SK-N-SH (cell line): ENCODE results near the gene TPTE. TPM values are rescaled to one million over a fixed set of nuclear protein-coding genes. Genes with fewer than 3 reads are reported as not detected.
A peak's percentile ranks its signal among the peaks of the same experiment; 100 is the strongest.
"Not testable (repeated sequence)": the region's sequence is repeated elsewhere in the genome, so short reads cannot be mapped to it uniquely, and the experiment has no call there.

Experiments used
- CTCF ChIA-PET: fragments of 300-600, 350-600 bp; formaldehyde crosslinking; extraction: SDS; loops from one replicate; lab custom pipeline; 2021; lab: Yijun Ruan, JAX
- POLR2A ChIA-PET: fragments of 350-600 bp; sonication (Branson Sonifier 250); formaldehyde crosslinking; extraction: SDS; loops from one replicate; lab custom pipeline; 2020; ENCODE audit warnings: antibody characterized with exemption, inconsistent platforms; lab: Yijun Ruan, JAX
- DNase-seq: peaks from one replicate; pipeline ENCODE4 v3.0.0; 2012
- H2AFZ ChIP-seq: fragments of 200-600 bp; sonication (generic); 2 replicates; pipeline ENCODE4 v1.8.1; 2016; ENCODE audit warnings: antibody characterized with exemption, mild to moderate bottlenecking, low read depth
- H3F3A ChIP-seq: fragments of 200-600 bp; sonication (generic); replicated peaks from 2 replicates; pipeline ENCODE3; 2016; ENCODE audit warnings: antibody characterized with exemption, mild to moderate bottlenecking; ENCODE audit not compliant: insufficient read depth
- H3K27ac ChIP-seq, 2 experiments: fragments of 200-500 bp in 1 of 2; fragments of 200-600 bp in 1 of 2; sonication (Bioruptor generic) in 1 of 2; sonication (generic), shearing (Covaris generic) in 1 of 2; 2 replicates each; pipeline versions ENCODE4 v1.5.1 to v1.6.1; 2014 to 2016; ENCODE audit warnings: low read depth in 2 of 2, inconsistent platforms in 1 of 2, low read length in 1 of 2, mild to moderate bottlenecking in 1 of 2, mixed read lengths in 1 of 2
- H3K27me3 ChIP-seq: fragments of 200-600 bp; sonication (generic), shearing (Covaris generic); 2 replicates; pipeline ENCODE4 v1.6.1; 2016; ENCODE audit warnings: mixed run types; ENCODE audit not compliant: insufficient read depth
- H3K36me3 ChIP-seq, 2 experiments: fragments of 200-500 bp in 1 of 2; fragments of 200-600 bp in 1 of 2; sonication (Bioruptor generic) in 1 of 2; sonication (generic) in 1 of 2; replicated peaks in 1 of 2; 2 replicates each; pipeline versions ENCODE3 to v1.5.1; 2014 to 2016; ENCODE audit warnings: low read length in 1 of 2, mild to moderate bottlenecking in 1 of 2; ENCODE audit not compliant: insufficient read depth in 2 of 2, control insufficient read depth in 1 of 2
- H3K4me1 ChIP-seq, 2 experiments: fragments of 200-500 bp in 1 of 2; fragments of 200-600 bp in 1 of 2; sonication (Bioruptor generic) in 1 of 2; sonication (generic), shearing (Covaris generic) in 1 of 2; 2 replicates each; pipeline versions ENCODE4 v1.5.1 to v1.6.1; 2014 to 2016; ENCODE audit warnings: low read depth in 1 of 2, low read length in 1 of 2, mixed run types in 1 of 2; ENCODE audit not compliant: insufficient read depth in 2 of 2, control insufficient read depth in 1 of 2
- H3K4me2 ChIP-seq: fragments of 200-600 bp; sonication (generic), shearing (Covaris generic); 2 replicates; pipeline ENCODE4 v1.6.1; 2017; ENCODE audit warnings: mixed run types
- H3K4me3 ChIP-seq, 2 experiments: fragments of 200-500 bp in 1 of 2; fragments of 200-600 bp in 1 of 2; sonication (Bioruptor generic) in 1 of 2; sonication (generic), shearing (Covaris generic) in 1 of 2; 2 replicates each; pipeline versions ENCODE4 v1.5.1 to v1.8.1; 2014 to 2016; ENCODE audit warnings: low read depth in 2 of 2, inconsistent platforms in 1 of 2, low read length in 1 of 2, mild to moderate bottlenecking in 1 of 2, mixed read lengths in 1 of 2, moderate library complexity in 1 of 2
- H3K79me2 ChIP-seq: fragments of 200-600 bp; sonication (generic); 2 replicates; pipeline ENCODE4 v1.8.1; 2017; ENCODE audit warnings: mild to moderate bottlenecking; ENCODE audit not compliant: insufficient read depth
- H3K9ac ChIP-seq: fragments of 200-600 bp; sonication (generic); 2 replicates; pipeline ENCODE4 v1.6.1; 2017; ENCODE audit warnings: mixed run types
- H3K9me2 ChIP-seq: fragments of 200-600 bp; sonication (generic); 2 replicates; pipeline ENCODE4 v1.6.1; 2017; ENCODE audit warnings: mixed run types
- H3K9me3 ChIP-seq: fragments of 200-600 bp; sonication (generic); 2 replicates; pipeline ENCODE4 v1.6.1; 2017; ENCODE audit warnings: mixed run types, mild to moderate bottlenecking, moderate library complexity
- H4K20me1 ChIP-seq: fragments of 200-600 bp; sonication (generic); 2 replicates; pipeline ENCODE4 v1.6.1; 2017; ENCODE audit warnings: mild to moderate bottlenecking, mixed run types; ENCODE audit not compliant: insufficient read depth
- ELF1 ChIP-seq: IDR thresholded peaks from 2 replicates; pipeline ENCODE4 v1.4.0; 2012
- EP300 ChIP-seq, 2 experiments: IDR thresholded peaks; 2 replicates each; pipeline versions ENCODE4 v1.4.0 to v1.6.1; 2012; ENCODE audit warnings: borderline replicate concordance in 1 of 2, low read depth in 1 of 2, low read length in 1 of 2
- GABPA ChIP-seq: IDR thresholded peaks from 2 replicates; pipeline ENCODE4 v1.4.0; 2012; ENCODE audit warnings: low read depth, mild to moderate bottlenecking
- MXI1 ChIP-seq: IDR thresholded peaks from 2 replicates; pipeline ENCODE4 v1.6.1; 2012; ENCODE audit warnings: mild to moderate bottlenecking, low read depth, low read length, improper control_type of control experiment
- YY1 ChIP-seq: IDR thresholded peaks from 2 replicates; pipeline ENCODE4 v1.4.0; 2012; ENCODE audit warnings: low read depth, mild to moderate bottlenecking
- WGBS: methylation state at CpG from one replicate; pipeline ENCODE4 v1.1.6; 2017; ENCODE audit warnings: low lambda C conversion rate; 5-methylcytosine and 5-hydroxymethylcytosine counted together
- polyA plus RNA-seq, 3 experiments: library from polyadenylated mRNA; depleted of rRNA; stranded (reverse); fragments of >200 nt; gene quantifications; 2 replicates each; pipeline ENCODE4 v1.2.3, GENCODE V29; 2012
- TF ChIP-seq, protein P1 (sequence below): fragments of 150-350 bp; IDR thresholded peaks from 2 replicates; pipeline ENCODE4 v1.6.1; 2016; ENCODE audit warnings: mild to moderate bottlenecking, low read depth, low read length
- TF ChIP-seq, protein P2 (sequence below): IDR thresholded peaks from 2 replicates; pipeline ENCODE4 v1.4.0; 2012; ENCODE audit warnings: low read depth
- TF ChIP-seq, protein P3 (sequence below): IDR thresholded peaks from 2 replicates; pipeline ENCODE4 v1.4.0; 2012; ENCODE audit warnings: low read depth, borderline replicate concordance
- TF ChIP-seq, protein P4 (sequence below): IDR thresholded peaks from 2 replicates; pipeline ENCODE4 v1.4.0; 2012; ENCODE audit warnings: low read depth, borderline replicate concordance
- TF ChIP-seq, protein P5 (sequence below): fragments of 200-600 bp; sonication (generic); IDR thresholded peaks from 2 replicates; pipeline ENCODE4 v1.6.1; 2017; ENCODE audit warnings: antibody characterized with exemption, mild to moderate bottlenecking, moderate library complexity

Gene TPTE
- polyA plus RNA-seq, 1 of the 3 experiments (the other 2 are of a cell fraction): not detected

DNA sequence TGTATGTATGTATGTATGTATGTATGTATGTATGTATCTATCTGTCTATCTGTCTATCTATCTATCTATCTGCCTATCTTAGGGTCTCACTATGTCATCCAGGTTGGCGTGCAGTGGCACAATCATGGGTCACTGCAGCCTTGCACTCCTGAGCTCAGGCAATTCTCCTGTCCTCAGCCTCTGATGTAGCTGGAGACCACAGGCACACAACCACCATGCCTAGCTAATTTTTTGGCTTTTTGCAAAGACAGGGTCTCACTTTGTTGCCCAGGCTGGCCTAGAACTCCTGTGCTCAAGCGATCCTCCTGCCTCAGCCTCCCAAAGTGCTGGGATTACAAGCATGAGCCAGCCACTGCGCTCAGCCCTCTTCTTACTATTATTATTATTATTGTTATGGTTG lies 4.5 kb upstream of the TPTE start:
- H3K9me2 ChIP-seq, DNase-seq, H3K9ac ChIP-seq, H2AFZ ChIP-seq, H3K36me3 ChIP-seq, H3K4me1 ChIP-seq, H4K20me1 ChIP-seq, H3K79me2 ChIP-seq, H3K4me3 ChIP-seq, POLR2A ChIA-PET, H3K27me3 ChIP-seq, H3K4me2 ChIP-seq, H3F3A ChIP-seq, H3K27ac ChIP-seq, CTCF ChIA-PET, H3K9me3 ChIP-seq: not testable (repeated sequence)
- 18% methylated on average over 3 of the region's 3 CpGs for WGBS

DNA sequence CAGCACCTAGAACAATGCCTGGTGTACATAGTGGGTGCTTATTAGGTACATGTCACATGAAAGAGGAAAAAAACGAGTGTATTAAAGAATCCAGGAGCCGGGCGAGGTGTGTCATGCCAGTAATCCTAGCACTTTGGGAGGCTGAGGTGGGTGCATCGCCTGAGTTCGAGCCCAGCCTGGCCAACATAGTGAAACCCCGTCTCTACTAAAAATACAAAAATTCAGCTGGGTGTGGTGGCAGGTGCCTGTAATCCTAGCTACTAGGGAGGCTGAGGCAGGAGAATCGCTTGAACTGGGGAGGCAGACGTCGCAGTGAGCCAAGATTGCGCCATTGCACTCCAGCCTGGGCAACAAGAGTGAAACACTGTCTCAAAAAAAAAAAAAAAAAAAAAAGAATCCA lies 3.5 kb upstream of the TPTE start:
- POLR2A ChIA-PET, H3K9me2 ChIP-seq, H3K36me3 ChIP-seq, H3K4me2 ChIP-seq, H3K27ac ChIP-seq, H3K9me3 ChIP-seq, H3K4me3 ChIP-seq, DNase-seq, H4K20me1 ChIP-seq, H3K4me1 ChIP-seq, H2AFZ ChIP-seq, H3F3A ChIP-seq, H3K79me2 ChIP-seq, H3K27me3 ChIP-seq, H3K9ac ChIP-seq, CTCF ChIA-PET: not testable (repeated sequence)
- 15% methylated on average over 10 of the region's 10 CpGs for WGBS

DNA sequence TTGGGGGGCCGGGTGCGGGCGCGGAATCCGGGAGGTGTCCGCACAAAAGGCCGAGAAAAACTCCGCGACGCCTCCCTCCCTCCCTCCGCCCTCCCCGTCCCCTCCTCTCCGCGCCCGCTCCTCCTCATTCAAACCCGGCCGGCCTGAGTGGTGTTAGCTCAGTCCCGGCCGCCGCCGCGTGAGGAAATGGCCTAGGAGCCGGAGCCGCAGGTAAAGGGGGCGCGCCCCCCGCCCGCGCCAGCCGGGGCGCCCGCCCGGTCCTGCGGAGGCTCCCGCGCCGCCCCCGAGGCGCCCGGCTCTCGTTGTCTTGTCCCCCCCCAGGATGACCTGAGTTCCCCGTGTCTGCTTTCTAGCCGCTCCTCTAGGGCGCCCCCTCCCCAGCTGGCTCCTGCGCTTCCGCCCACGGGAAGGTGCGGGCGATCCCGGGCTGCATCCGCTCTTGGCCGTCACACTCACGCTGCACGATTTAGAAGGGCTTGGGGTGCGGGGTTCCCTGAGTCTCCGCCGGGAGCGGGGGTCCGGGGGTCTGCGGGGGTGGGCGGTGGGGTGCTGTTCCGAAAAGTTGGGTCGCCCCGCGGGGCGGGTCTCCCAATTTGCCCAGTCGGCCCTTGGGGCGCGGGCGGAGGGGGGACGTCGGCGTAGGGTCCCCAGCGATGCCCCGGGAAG lies 585 bp downstream of the TPTE start:
- H3K4me2 ChIP-seq, POLR2A ChIA-PET, H3F3A ChIP-seq, H4K20me1 ChIP-seq, H3K4me1 ChIP-seq, H3K79me2 ChIP-seq, H3K36me3 ChIP-seq, H3K9me2 ChIP-seq, H3K27me3 ChIP-seq, H3K27ac ChIP-seq, H2AFZ ChIP-seq, H3K9me3 ChIP-seq, H3K9ac ChIP-seq, H3K4me3 ChIP-seq, CTCF ChIA-PET: not testable (repeated sequence)
- WGBS: 62% methylated on average over 70 of the region's 75 CpGs
- peak; percentile 1 for DNase-seq

DNA sequence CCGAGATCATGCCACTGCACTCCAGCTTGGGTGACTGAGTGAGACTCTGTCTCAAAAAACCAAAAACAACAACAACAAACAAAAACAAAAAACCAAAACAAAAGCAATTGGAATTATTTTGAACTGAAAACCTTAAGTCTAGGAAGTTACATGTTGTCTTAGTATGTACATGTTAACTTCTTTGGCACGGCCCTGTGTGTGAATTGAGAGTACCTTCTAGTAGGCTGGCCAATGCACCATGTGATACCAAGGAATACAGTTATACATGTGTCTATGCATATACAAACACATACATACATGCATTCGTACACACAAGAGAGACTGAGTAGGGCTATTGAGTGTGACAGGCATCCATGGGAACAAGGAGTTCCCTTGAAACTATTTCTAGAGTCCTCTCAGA lies 18.6 kb downstream of the TPTE start:
- no peaks in the 10 kb centered on the region for H3K4me1 ChIP-seq
- H3K9me2 ChIP-seq: no peaks in the 10 kb centered on the region
- POLR2A ChIA-PET: no interaction called here
- no peak for TF ChIP-seq ELF1
- TF ChIP-seq, protein P1, sequence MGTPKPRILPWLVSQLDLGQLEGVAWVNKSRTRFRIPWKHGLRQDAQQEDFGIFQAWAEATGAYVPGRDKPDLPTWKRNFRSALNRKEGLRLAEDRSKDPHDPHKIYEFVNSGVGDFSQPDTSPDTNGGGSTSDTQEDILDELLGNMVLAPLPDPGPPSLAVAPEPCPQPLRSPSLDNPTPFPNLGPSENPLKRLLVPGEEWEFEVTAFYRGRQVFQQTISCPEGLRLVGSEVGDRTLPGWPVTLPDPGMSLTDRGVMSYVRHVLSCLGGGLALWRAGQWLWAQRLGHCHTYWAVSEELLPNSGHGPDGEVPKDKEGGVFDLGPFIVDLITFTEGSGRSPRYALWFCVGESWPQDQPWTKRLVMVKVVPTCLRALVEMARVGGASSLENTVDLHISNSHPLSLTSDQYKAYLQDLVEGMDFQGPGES: no peak
- TF ChIP-seq GABPA: no peak
- TF ChIP-seq EP300 (IDR thresholded peaks at IDR 0.05; ENCODE audit: borderline replicate concordance in 1 of 2, low read depth in 1 of 2, low read length in 1 of 2): no peak
- TF ChIP-seq, protein P2, sequence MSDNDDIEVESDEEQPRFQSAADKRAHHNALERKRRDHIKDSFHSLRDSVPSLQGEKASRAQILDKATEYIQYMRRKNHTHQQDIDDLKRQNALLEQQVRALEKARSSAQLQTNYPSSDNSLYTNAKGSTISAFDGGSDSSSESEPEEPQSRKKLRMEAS: no peak
- TF ChIP-seq, protein P3, sequence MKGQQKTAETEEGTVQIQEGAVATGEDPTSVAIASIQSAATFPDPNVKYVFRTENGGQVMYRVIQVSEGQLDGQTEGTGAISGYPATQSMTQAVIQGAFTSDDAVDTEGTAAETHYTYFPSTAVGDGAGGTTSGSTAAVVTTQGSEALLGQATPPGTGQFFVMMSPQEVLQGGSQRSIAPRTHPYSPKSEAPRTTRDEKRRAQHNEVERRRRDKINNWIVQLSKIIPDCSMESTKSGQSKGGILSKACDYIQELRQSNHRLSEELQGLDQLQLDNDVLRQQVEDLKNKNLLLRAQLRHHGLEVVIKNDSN: no peak
- TF ChIP-seq MXI1: no peak
- TF ChIP-seq, protein P4, sequence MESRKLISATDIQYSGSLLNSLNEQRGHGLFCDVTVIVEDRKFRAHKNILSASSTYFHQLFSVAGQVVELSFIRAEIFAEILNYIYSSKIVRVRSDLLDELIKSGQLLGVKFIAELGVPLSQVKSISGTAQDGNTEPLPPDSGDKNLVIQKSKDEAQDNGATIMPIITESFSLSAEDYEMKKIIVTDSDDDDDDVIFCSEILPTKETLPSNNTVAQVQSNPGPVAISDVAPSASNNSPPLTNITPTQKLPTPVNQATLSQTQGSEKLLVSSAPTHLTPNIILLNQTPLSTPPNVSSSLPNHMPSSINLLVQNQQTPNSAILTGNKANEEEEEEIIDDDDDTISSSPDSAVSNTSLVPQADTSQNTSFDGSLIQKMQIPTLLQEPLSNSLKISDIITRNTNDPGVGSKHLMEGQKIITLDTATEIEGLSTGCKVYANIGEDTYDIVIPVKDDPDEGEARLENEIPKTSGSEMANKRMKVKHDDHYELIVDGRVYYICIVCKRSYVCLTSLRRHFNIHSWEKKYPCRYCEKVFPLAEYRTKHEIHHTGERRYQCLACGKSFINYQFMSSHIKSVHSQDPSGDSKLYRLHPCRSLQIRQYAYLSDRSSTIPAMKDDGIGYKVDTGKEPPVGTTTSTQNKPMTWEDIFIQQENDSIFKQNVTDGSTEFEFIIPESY: no peak
- TF ChIP-seq, protein P5, sequence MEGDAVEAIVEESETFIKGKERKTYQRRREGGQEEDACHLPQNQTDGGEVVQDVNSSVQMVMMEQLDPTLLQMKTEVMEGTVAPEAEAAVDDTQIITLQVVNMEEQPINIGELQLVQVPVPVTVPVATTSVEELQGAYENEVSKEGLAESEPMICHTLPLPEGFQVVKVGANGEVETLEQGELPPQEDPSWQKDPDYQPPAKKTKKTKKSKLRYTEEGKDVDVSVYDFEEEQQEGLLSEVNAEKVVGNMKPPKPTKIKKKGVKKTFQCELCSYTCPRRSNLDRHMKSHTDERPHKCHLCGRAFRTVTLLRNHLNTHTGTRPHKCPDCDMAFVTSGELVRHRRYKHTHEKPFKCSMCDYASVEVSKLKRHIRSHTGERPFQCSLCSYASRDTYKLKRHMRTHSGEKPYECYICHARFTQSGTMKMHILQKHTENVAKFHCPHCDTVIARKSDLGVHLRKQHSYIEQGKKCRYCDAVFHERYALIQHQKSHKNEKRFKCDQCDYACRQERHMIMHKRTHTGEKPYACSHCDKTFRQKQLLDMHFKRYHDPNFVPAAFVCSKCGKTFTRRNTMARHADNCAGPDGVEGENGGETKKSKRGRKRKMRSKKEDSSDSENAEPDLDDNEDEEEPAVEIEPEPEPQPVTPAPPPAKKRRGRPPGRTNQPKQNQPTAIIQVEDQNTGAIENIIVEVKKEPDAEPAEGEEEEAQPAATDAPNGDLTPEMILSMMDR: no peak
- TF ChIP-seq YY1: no peak

More for the DNA sequence above, 18.6 kb downstream of the TPTE start:
- Histone ChIP-seq H2AFZ (no peak overlapping the region), H3K4me3 (no peak overlapping the region), H3K79me2 (no peaks in the 10 kb centered on the region), H3K9me3 (no peaks in the 10 kb centered on the region), H3K4me2 (no peak overlapping the region), H3K36me3 (no peaks in the 10 kb centered on the region), H3K27ac (no peak overlapping the region), H3K27me3 (no peaks in the 10 kb centered on the region), H3F3A (no peaks in the 10 kb centered on the region), H4K20me1 (no peaks in the 10 kb centered on the region), H3K9ac (no peak overlapping the region)
- CTCF ChIA-PET: no interaction called here
- DNase-seq: no peak
- 3% methylated on average over 3 of the region's 3 CpGs for WGBS
